Spleen (tissue), 7 donors: ENCODE data around the gene E2F3.

Experiments
- CTCF ChIP-seq, 11 experiments: fragments of 200-600 bp in 7 of 11; fragments of 450-650 bp in 4 of 11; sonication (generic) in 4 of 11; IDR thresholded peaks in 8 of 11; conservative IDR thresholded peaks in 3 of 11; 1 replicate in 7 of 11; 2 replicates in 4 of 11; pipeline versions ENCODE4 v1.4.0 to v1.8.0; 2016 to 2021; ENCODE audit warnings: antibody characterized with exemption in 11 of 11, inconsistent platforms in 4 of 11, mild to moderate bottlenecking in 1 of 11
- POLR2A ChIP-seq, 3 donors: fragments of 450-650 bp; IDR thresholded peaks; one replicate each; pipeline ENCODE4 v1.5.1; 2017; ENCODE audit warnings: antibody characterized with exemption in 3 of 3, mild to moderate bottlenecking in 1 of 3
- POLR2AphosphoS5 ChIP-seq, 3 donors: sonication (generic); formaldehyde crosslinking; IDR thresholded peaks; one replicate each; pipeline ENCODE4 v1.5.1; 2017; ENCODE audit warnings: antibody characterized with exemption in 3 of 3
- donor health status: DM: no; HTN: no; CAD: no; lungs with moderate emphysema.
- donor health status: DM: no; HTN: no; CAD: no.
- donor health status: DM: no; HTN: no; CAD: no.

DNA sequence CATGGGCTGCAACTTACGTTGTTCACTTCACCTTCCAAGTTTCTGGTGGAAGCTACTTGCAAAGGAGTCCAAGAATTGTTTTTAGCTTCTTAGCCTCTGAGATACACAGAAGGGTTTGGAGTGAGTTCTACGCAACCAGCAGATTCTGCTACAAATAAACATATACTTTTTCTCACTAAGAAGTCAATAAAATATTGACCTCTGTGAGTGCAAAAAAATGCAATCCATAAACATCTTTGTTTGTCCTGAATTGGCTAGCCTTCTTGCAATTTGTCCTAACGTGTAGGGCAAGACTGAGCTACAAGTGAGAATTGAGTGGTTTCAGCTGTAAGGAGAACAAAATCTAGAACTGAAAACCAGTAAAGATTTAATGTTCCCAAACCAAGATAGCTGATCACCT is 26.2 kb upstream of the E2F3 start:
- TF ChIP-seq CTCF (IDR thresholded peaks at IDR 0.05 in 8 of 11, conservative IDR thresholded peaks at IDR 0.05 in 3 of 11) (no peak), POLR2AphosphoS5 (IDR thresholded peaks at IDR 0.05) (no peak), POLR2A (IDR thresholded peaks at IDR 0.05) (no peak)
